T-helper 2 cell treated with Interferon-gamma antibody and Interleukin-4, amounts not matched to agents 100 ng/mL and 5 ng/mL, for 36 hours (primary cell): ENCODE data around the gene GRIK2. TPM values are rescaled to one million over a fixed set of nuclear protein-coding genes. Genes with fewer than 3 reads are reported as not detected.
"Not testable (repeated sequence)": the region's sequence is repeated elsewhere in the genome, so short reads cannot be mapped to it uniquely, and the experiment has no call there.

Experiments
- intact Hi-C: fragments of 100-400 bp; cut with micrococcal nuclease; formaldehyde crosslinking; loops from one replicate; pipeline ENCODE4 v1.15.1; 2023
- total RNA-seq: library from RNA; stranded (reverse); gene quantifications from 2 replicates; pipeline ENCODE4 v1.2.3, GENCODE V29; 2022

Gene GRIK2
- total RNA-seq, 1 donor from 2014 or later, result not detected

- intact Hi-C loops, result no loop called here
Measured at GRCh38 chr6:101986476-101986875, 593.0 kb downstream of the GRIK2 start.

GRCh38 chr6:101992286-101992685 lies 598.8 kb downstream of the GRIK2 start:
- intact Hi-C loops, result no loop called here

- intact Hi-C loops, result no loop called here
Measured at GRCh38 chr6:101994521-101994920, 601.0 kb downstream of the GRIK2 start.

- intact Hi-C loops, result no loop called here
Measured at GRCh38 chr6:102015431-102015830, 621.9 kb downstream of the GRIK2 start.

- intact Hi-C loops, result no loop called here
Measured at GRCh38 chr6:102022281-102022680, 628.8 kb downstream of the GRIK2 start.

GRCh38 chr6:102022803-102023202 lies 629.3 kb downstream of the GRIK2 start:
- intact Hi-C loops, result no loop called here

GRCh38 chr6:102023977-102024657 lies 630.6 kb downstream of the GRIK2 start:
- intact Hi-C loops, result no loop called here

- intact Hi-C loops, result no loop called here
Measured at GRCh38 chr6:102026649-102027048, 633.1 kb downstream of the GRIK2 start.

GRCh38 chr6:102028176-102028575 lies 634.7 kb downstream of the GRIK2 start:
- intact Hi-C loops, result no loop called here

- intact Hi-C loops, result no loop called here
Measured at GRCh38 chr6:102038964-102039363, 645.5 kb downstream of the GRIK2 start.

- intact Hi-C loops, result no loop called here
Measured at GRCh38 chr6:102039441-102039840, 645.9 kb downstream of the GRIK2 start.

- intact Hi-C loops, result no loop called here
Measured at GRCh38 chr6:102051001-102051400, 657.5 kb downstream of the GRIK2 start.

- intact Hi-C loops, result no loop called here
Measured at GRCh38 chr6:102051720-102052119, 658.2 kb downstream of the GRIK2 start.

GRCh38 chr6:102064142-102064541 lies 670.6 kb downstream of the GRIK2 start:
- intact Hi-C loops, result no loop called here

GRCh38 chr6:102066301-102066700 lies 672.8 kb downstream of the GRIK2 start:
- intact Hi-C loops, result no loop called here

- intact Hi-C loops, result no loop called here
Measured at GRCh38 chr6:102068349-102068929, 674.9 kb downstream of the GRIK2 start.

GRCh38 chr6:102075539-102075938 lies 682.0 kb downstream of the GRIK2 start:
- intact Hi-C loops, result no loop called here

GRCh38 chr6:102085257-102085656 lies 691.7 kb downstream of the GRIK2 start:
- intact Hi-C loops, result no loop called here

- intact Hi-C loops, result not testable (repeated sequence)
Measured at GRCh38 chr6:102088160-102088559, 694.7 kb downstream of the GRIK2 start.

- intact Hi-C loops, result no loop called here
Measured at GRCh38 chr6:102114402-102114801, 720.9 kb downstream of the GRIK2 start.

- intact Hi-C loops, result no loop called here
Measured at GRCh38 chr6:102115911-102116310, 722.4 kb downstream of the GRIK2 start.

- intact Hi-C loops, result no loop called here
Measured at GRCh38 chr6:102118034-102118433, 724.5 kb downstream of the GRIK2 start.
